Uterus (tissue), 4 donors: ENCODE data around the gene NKAIN2. TPM values are rescaled to one million over a fixed set of nuclear protein-coding genes. Genes with fewer than 3 reads are reported as not detected.

Experiments
- DNase-seq, 2 donors: peaks; one replicate each; pipeline ENCODE4 v3.0.0-alpha.2; 2019 to 2020
- H3K27ac ChIP-seq, 2 donors: fragments of 200-600 bp; sonication (generic); 1 replicate in 1 of 2; 2 replicates in 1 of 2; pipeline ENCODE4 v1.5.1; 2016 to 2018
- H3K27me3 ChIP-seq, 2 donors: fragments of 200-600 bp; sonication (generic); one replicate each; pipeline ENCODE4 v1.5.1; 2018 to 2019; ENCODE audit warnings: control low read depth in 1 of 2
- H3K36me3 ChIP-seq, 2 donors: fragments of 200-600 bp; sonication (generic); one replicate each; pipeline ENCODE4 v1.5.1; 2019; ENCODE audit warnings: control low read depth in 1 of 2
- H3K4me1 ChIP-seq, 2 donors: fragments of 200-600 bp; sonication (generic); one replicate each; pipeline ENCODE4 v1.5.1; 2018 to 2019; ENCODE audit warnings: control low read depth in 1 of 2
- H3K4me3 ChIP-seq, 2 donors: fragments of 200-600 bp; sonication (generic); 1 replicate in 1 of 2; 2 replicates in 1 of 2; pipeline ENCODE4 v1.5.1; 2018 to 2019; ENCODE audit warnings: mild to moderate bottlenecking in 1 of 2
- H3K9me3 ChIP-seq, 2 donors: fragments of 200-600 bp; sonication (generic); one replicate each; pipeline ENCODE4 v1.5.1; 2019; ENCODE audit warnings: control low read depth in 1 of 2
- CTCF ChIP-seq, 4 experiments: fragments of 200-600 bp in 2 of 4; fragments of 450-650 bp in 2 of 4; sonication (generic) in 2 of 4; IDR thresholded peaks; one replicate each; pipeline ENCODE4 v1.5.1; 2016 to 2019; ENCODE audit warnings: antibody characterized with exemption in 4 of 4, mild to moderate bottlenecking in 2 of 4, moderate library complexity in 1 of 4
- POLR2A ChIP-seq, 2 donors: fragments of 450-650 bp; IDR thresholded peaks; one replicate each; pipeline ENCODE4 v1.6.1; 2016; ENCODE audit warnings: antibody characterized with exemption in 2 of 2, mild to moderate bottlenecking in 1 of 2, moderate library complexity in 1 of 2
- intact Hi-C: fragments of 100-400 bp; cut with DNase I; formaldehyde crosslinking; loops from one replicate; pipeline ENCODE4 v1.15.1; 2023; ENCODE audit warnings: low total_unique reads
- total RNA-seq, 4 donors: library from RNA; depleted of rRNA in 3 of 4; stranded (reverse); fragments of >200 nt in 3 of 4; gene quantifications; one replicate each; pipeline versions ENCODE4 v1.1.0 to v1.2.4, GENCODE V29; 2014 to 2023
- donor health status: DM: yes; HTN: yes; CAD: no.

The NKAIN2 gene
- total RNA-seq, 4 donors from 2014 or later: 0.59 to 1.1 (median 1.0) TPM; not detected in 1

GRCh38 chr6:124131779-124132178 is 328.1 kb downstream of the NKAIN2 start:
- Histone ChIP-seq H3K4me3 (no peak overlapping the region), H3K4me1 (no peaks in the 10 kb centered on the region), H3K9me3 (no peaks in the 10 kb centered on the region), H3K36me3 (no peaks in the 10 kb centered on the region), H3K27me3 (no peaks in the 10 kb centered on the region), H3K27ac (no peak overlapping the region)
- no peak for DNase-seq
- intact Hi-C loops: no loop called here
- TF ChIP-seq CTCF (IDR thresholded peaks at IDR 0.05) (no peak), POLR2A (IDR thresholded peaks at IDR 0.05) (no peak)

DNA sequence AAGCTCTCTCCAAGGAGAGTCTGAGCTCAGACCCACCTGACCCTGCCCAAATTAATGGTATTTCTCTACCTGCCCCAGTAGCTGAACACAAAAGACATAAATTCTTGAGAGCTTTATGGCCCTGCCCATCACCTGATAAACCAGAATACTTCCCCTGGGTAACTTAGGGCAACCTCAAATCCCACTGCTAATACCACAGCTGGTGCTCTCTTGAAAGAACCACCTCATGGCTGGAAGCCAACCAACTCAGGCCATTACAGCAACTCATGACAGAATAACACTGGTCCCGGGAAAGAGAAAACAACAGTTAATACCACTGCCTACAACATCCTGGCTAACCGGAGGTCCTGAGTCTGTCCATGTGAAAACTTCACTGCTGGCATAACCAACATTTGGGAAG is 328.6 kb downstream of the NKAIN2 start:
- TF ChIP-seq POLR2A (IDR thresholded peaks at IDR 0.05) (no peak), CTCF (IDR thresholded peaks at IDR 0.05) (no peak)
- no peak for DNase-seq
- intact Hi-C loops: no loop called here
- H3K9me3 ChIP-seq: no peaks in the 10 kb centered on the region
- H3K27me3 ChIP-seq: no peaks in the 10 kb centered on the region
- H3K4me1 ChIP-seq: no peaks in the 10 kb centered on the region
- H3K4me3 ChIP-seq: no peak overlapping the region
- H3K36me3 ChIP-seq: no peaks in the 10 kb centered on the region
- H3K27ac ChIP-seq: no peak overlapping the region

GRCh38 chr6:124142852-124143251 is 339.2 kb downstream of the NKAIN2 start:
- no peaks in the 10 kb centered on the region for H3K4me1 ChIP-seq
- H3K4me3 ChIP-seq: no peak overlapping the region
- TF ChIP-seq POLR2A (IDR thresholded peaks at IDR 0.05) (no peak), CTCF (IDR thresholded peaks at IDR 0.05) (no peak)
- no peaks in the 10 kb centered on the region for H3K36me3 ChIP-seq
- H3K27me3 ChIP-seq: no peaks in the 10 kb centered on the region
- DNase-seq: no peak
- H3K27ac ChIP-seq: no peak overlapping the region
- no peaks in the 10 kb centered on the region for H3K9me3 ChIP-seq
- intact Hi-C loops: no loop called here

DNA sequence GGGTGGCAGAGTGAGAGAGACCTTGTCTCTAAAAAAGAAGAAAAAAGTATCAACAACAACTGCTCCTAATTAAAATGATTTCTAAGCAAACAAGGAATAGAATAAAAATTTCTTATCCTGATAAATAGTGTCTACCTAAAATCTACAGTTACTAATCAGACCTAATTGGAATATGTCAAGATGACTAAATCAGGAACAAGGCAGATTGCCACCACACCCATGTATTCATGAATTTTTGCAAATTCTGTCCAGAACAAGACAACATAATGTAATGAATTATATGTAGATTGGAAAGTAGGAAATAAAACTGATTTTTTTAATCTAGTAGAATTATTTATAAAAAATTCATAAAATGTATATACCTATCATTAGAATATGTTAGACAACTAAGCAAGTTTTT is 339.8 kb downstream of the NKAIN2 start:
- no peak overlapping the region for H3K27ac ChIP-seq
- H3K36me3 ChIP-seq: no peaks in the 10 kb centered on the region
- no peaks in the 10 kb centered on the region for H3K4me1 ChIP-seq
- H3K4me3 ChIP-seq: no peak overlapping the region
- no peak for DNase-seq
- TF ChIP-seq POLR2A (IDR thresholded peaks at IDR 0.05) (no peak), CTCF (IDR thresholded peaks at IDR 0.05) (no peak)
- intact Hi-C loops: no loop called here
- no peaks in the 10 kb centered on the region for H3K9me3 ChIP-seq
- no peaks in the 10 kb centered on the region for H3K27me3 ChIP-seq

DNA sequence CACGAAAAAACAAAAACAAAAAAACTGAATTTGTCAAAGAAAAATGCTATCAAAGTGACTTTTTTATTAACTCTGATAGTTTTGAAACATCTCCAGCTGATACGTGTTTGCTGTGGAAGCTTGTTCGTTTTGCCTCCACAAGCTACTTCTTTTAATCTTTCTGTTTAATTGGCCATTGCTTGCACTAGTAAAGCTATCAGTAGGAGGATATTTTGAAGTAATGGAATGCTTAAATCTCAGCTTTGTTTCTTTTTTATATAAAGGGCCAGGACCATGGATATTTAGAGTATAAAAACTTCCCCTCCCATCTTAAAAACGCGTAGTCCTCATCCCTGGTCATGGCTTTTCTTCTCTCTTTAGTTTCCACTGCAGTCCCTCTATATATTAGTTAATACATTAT is 344.0 kb downstream of the NKAIN2 start:
- Histone ChIP-seq H3K27ac (no peak overlapping the region), H3K36me3 (no peaks in the 10 kb centered on the region), H3K4me1 (no peaks in the 10 kb centered on the region), H3K9me3 (no peaks in the 10 kb centered on the region), H3K4me3 (no peak overlapping the region), H3K27me3 (no peaks in the 10 kb centered on the region)
- TF ChIP-seq POLR2A (IDR thresholded peaks at IDR 0.05) (no peak), CTCF (IDR thresholded peaks at IDR 0.05) (no peak)
- no peak for DNase-seq
- intact Hi-C loops: no loop called here
